ENCODE measurements around the gene CDH12.

CDH12 gene

GRCh38 chr5:21831145-21831787, 1021.9 kb downstream of the CDH12 start:
- no peak for DNase-seq

GRCh38 chr5:21826884-21827283, 1026.3 kb downstream of the CDH12 start:
- no peak for DNase-seq

GRCh38 chr5:21823588-21823987, 1029.6 kb downstream of the CDH12 start:
- no peak for DNase-seq

- DNase-seq, result no peak
Measured at GRCh38 chr5:21823076-21823574, 1030.0 kb downstream of the CDH12 start.

GRCh38 chr5:21820527-21820926, 1032.6 kb downstream of the CDH12 start:
- no peak for DNase-seq

- DNase-seq, result no peak
Measured at GRCh38 chr5:21818370-21818720, 1034.8 kb downstream of the CDH12 start.

- no peak for DNase-seq
Measured at GRCh38 chr5:21817668-21818369, 1035.3 kb downstream of the CDH12 start.

- peak in 1 of 51 donors; percentile 4 for DNase-seq
Measured at GRCh38 chr5:21810737-21811316, 1042.3 kb downstream of the CDH12 start.

GRCh38 chr5:21809611-21810010, 1043.5 kb downstream of the CDH12 start:
- no peak for DNase-seq

- DNase-seq, result no peak
Measured at GRCh38 chr5:21807953-21808352, 1045.2 kb downstream of the CDH12 start.

GRCh38 chr5:21806943-21807342, 1046.2 kb downstream of the CDH12 start:
- DNase-seq, result no peak

- no peak for DNase-seq
Measured at GRCh38 chr5:21806271-21806670, 1046.9 kb downstream of the CDH12 start.

- DNase-seq, result no peak
Measured at GRCh38 chr5:21802869-21803490, 1050.2 kb downstream of the CDH12 start.

GRCh38 chr5:21802100-21802499, 1051.0 kb downstream of the CDH12 start:
- DNase-seq, result no peak

GRCh38 chr5:21792748-21793147, 1060.4 kb downstream of the CDH12 start:
- DNase-seq, result no peak

GRCh38 chr5:21791304-21791703, 1061.8 kb downstream of the CDH12 start:
- DNase-seq, result no peak

GRCh38 chr5:21784487-21784886, 1068.7 kb downstream of the CDH12 start:
- DNase-seq, result no peak

- no peak for DNase-seq
Measured at GRCh38 chr5:21783074-21783679, 1070.0 kb downstream of the CDH12 start.

GRCh38 chr5:21776466-21776865, 1076.7 kb downstream of the CDH12 start:
- no peak for DNase-seq

GRCh38 chr5:21774801-21775200, 1078.3 kb downstream of the CDH12 start:
- peak in 1 of 51 donors; percentile 2 for DNase-seq

- DNase-seq, result no peak
Measured at GRCh38 chr5:21774281-21774680, 1078.9 kb downstream of the CDH12 start.

- no peak for DNase-seq
Measured at GRCh38 chr5:21773456-21773855, 1079.7 kb downstream of the CDH12 start.

Data from hypothalamus (tissue), 51 donors.